DMS53 treated with DMSO at 0.1 percent for 48 hours (cell line): ENCODE data around the gene CDK11B.
"Not testable (repeated sequence)": the region's sequence is repeated elsewhere in the genome, so short reads cannot be mapped to it uniquely, and the experiment has no call there.

Source experiments
- DNase-seq: peaks from one replicate; lab custom pipeline; 2025; ENCODE audit not compliant: unreplicated experiment; lab: John Stamatoyannopoulos, UW

Gene CDK11B

DNA sequence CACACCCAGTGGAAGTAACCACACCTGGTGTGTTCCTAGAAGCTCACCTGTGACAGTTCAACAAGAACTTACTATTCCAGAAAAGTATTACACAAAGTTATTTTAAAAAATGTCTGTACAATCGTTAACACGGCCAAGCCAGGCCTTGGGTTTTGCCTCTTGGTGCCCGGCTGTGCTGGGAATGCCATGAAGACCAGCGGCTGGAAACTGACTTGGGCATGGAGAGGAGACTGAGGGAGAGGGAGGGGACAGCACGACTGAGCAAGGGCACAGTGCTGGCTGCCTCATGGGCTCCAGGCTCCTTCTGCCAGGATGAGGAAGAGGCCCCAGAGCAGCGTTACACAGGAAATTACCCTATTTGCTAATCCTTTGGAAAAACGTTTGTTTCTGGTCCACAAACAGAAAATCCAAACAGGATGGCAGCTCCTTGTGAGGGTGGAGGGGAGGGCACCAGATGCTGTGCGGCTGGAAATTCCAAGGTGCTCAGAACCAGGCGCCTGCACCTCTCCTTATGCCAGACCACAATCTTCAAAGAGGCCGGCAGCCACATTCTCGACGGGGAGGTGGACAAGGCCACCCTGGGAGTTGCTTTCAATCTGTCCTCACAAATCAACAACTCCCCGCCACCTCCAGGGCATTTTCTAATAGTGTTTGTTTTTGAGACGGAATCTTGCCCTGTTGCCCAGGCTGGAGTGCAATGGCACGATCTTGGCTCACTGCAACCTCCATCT, 4.2 kb upstream of the CDK11B start:
- DNase-seq: not testable (repeated sequence)

DNA sequence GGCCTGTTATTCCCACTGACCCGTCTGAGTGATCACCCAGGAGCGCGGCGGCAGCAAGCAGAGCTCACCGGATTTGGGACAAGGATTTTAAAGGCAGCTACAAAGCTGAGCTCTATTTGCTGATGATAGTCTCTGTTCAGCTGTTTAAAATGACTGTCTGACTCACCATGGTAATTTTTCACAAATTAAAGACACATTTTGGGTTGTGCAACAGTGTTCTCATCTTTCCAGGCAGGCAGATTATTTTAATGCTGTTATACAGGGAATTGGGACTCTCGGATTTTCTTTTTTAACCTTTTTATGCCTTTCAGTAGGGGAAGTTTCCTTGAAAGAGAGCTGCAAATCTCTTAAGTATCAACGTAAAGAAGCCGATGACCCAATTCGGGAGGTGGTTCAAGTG, 3.6 kb upstream of the CDK11B start:
- DNase-seq: not testable (repeated sequence)

DNA sequence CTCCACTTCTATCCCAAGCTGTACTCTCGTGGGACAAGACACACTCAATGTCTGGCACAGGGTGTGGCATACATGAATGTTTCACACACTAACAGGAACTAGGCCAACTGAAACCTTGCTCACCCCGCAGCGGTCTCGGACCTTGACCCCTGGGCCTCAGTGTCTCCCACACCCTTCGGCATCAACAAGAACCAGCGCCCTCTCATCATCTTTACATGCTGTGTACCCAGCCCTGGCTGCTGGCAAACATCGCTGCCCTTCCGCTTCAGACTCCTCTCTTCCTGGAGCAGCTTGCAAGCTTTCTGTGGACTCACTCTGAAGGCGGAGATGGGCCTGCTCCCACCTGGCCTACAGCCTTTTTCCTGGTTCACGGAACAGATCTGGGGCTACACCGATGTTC, 10.5 kb downstream of the CDK11B start:
- not testable (repeated sequence) for DNase-seq

DNA sequence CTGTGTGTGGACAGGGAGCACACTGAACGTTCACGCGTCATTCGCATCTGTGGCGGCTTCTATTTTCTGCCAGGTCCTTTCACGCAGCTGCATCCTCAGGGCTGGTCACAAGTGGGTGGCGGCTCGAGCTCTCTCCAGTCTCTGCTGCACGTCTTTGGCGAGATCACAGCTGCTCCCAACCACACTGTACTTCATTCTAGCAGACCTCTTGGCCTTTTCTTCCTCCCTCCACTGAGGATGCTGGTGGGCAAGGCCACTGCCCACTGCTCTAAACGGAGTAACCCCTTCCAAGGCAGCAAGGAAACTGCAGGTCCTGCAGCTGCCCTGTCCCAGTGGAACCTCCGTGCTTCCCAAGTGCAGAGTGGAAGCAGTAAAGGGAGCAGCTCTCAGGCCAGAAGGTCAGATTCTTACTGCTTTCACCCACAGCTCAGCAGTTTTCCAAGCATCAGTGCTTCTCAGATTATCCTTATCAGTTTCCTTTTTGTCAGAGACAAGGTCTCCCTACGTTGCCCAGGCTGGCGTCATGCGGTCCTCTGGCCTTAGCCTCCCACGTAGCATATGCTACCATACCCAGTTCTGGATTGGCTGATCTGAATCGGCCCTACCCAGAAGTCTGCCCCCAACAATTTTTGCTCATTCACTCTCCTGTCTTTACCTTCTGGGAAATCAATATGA, 11.1 kb downstream of the CDK11B start:
- DNase-seq: not testable (repeated sequence)

DNA sequence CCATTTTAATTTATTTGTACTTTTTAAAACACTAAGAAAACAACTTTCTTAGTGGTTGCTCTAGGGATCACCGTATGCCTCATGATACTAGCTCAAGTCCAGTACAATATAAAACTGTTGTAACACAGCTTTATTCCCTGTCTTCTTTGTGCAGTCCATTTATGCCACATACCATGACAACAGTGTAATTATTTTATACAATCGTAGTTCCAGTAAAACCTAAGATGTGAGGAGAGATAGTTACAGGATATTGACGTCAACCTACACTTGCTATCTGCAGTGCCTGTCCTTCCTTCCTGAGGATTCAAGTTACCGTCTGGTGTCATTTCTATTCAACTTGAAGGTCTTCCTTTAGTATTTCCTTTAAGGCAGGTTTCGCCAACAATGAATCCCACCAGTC, 12.5 kb downstream of the CDK11B start:
- not testable (repeated sequence) for DNase-seq

DNA sequence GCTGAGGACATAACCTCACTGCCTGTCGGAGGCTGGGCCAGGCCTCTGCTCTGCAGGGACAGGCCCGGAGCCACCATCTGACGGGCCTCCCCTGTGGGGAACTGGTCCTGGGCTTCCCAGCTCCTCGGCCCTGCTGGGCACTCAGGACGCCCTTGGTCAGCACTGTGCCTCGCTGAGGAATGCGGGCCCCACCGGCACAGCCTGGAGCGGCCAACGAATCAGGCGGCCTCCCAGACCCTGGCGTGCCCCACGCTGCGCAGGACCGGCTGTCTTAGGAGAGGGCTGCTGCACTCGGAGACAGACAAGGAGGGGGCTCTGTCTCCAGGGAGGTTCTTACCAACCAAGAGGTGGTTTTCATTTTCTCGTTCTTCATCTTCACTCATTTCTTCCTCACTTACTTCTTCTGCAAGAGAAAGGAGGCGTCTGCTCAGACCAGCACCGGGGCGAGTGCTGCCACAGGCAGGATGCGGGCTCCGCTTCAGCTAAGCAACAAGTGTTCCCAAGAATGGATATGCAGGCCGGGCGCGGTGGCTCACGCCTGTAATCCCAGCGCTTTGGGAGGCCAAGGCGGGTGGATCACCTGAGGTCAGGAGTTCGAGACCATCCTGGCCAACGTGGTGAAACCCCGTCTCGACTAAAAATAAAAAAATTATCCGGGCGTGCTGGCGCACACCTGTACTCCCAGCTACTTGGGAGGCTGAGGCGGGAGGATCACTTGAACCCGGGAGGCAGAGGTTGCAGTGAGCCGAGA, 17.9 kb downstream of the CDK11B start:
- DNase-seq: not testable (repeated sequence)

DNA sequence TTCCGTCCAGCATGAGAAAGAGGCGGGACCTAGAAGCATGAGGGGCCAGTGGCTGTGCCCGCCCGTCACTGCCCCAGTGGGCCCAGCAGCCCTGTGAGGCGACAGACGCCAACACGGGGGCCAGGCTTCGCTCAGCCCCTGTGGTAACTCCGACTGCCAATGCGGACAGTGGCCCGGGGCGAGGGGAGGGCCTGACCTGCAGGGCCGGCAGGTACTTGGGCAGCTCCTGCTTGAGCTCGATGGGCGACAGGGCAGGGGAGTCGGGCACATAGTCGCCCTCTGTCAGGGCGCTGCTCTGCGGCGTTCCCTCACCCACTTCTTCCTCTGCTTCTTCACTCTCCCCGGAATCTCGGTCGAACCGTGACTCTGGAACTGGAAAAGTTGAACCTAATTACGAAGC, 18.7 kb downstream of the CDK11B start:
- DNase-seq: not testable (repeated sequence)

DNA sequence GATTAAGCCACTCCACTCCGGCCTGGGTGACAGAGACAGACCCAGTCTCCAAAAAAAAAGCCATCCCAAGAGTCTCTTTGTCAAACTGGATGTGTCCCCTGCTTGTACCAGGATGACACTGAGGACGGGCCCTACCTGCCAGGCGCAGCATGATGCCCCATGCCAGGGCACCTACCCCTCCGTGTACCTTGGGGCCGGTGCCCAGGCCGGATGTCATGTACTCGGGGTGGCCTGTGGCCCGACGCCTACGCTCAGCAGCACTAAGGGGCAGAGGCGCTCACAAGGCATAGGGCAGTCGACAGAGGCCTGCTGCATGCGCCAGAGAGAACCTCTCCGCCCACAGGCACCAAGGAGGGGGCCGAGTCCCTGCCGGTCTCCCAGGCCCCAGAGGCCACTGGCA, 19.4 kb downstream of the CDK11B start:
- DNase-seq: not testable (repeated sequence)

DNA sequence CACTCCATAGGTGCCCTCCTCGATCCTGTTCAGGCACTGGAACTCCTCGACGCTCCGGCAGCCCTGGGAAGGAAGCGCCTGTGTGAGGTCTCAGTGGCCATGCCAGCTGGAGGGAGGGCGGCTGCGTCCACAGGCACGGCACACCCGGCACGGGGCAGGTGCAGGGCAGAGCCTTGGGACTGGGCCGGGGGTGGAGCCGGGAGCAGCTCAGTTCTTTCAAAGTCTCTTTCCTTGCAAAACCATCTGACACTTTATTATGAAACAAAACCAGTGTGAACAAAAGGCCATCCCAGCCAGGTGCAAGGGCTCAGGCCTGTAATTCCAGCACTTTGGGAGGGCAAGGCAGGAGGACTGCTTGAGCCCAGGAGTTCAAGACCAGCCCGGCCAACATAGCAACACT, 20.3 kb downstream of the CDK11B start:
- not testable (repeated sequence) for DNase-seq

DNA sequence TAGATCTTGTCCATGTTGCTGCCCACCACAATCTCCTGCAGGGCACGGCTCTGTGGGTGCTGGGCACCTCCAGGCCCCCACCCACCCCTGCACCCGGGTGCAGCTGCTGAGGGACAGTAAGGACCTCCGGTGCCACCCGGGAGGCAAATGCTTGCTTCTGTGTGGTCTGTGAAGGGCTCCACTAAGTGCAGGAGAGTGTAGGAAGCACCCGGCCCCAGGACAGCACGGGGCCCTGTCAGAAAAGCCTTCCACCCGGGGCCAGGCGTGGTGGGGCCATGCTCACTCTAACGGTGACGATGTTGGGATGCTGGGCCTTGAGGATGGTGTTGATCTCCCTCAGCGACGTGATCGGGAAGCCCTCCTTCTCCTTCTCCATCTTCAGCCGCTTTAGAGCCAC, 21.3 kb downstream of the CDK11B start:
- not testable (repeated sequence) for DNase-seq

DNA sequence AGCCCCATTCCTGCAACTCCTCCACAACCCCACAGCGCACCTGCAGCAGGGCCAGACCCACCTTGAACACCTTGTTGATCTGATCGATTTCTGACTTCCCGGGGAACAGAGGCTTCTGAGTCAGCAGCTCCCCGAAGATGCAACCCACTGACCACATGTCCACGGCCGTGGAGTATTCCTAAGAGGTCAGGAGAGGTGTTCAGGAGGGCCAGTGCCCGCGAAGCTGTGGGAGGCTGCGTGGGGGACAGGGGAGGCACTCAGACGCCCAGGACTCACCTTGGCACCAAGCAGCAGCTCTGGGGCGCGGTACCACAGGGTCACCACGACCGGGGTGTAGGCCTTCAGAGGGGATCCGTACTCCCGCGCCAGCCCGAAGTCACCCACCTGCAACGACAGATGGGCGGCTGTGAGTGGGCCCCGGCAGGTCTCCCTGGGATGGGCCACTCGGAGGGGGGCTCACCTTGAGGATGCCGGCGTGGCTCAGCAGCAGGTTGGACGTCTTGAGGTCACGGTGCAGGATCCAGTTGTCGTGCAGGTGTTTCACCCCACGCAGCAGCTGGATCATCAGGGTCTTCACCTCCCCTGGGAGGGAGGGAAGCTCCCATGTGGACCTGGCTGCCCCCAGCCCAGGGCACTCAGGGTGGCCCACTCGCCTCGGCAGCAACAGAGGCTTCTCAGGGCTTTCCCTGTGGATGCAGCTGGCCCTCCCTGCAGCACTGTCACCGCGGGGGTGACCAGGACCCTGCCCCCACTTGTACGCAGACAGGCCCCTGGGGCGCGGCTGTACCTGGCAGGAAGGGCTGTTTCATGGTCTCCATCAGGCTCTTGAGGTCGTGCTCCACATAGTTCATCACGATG, 22.0 kb downstream of the CDK11B start:
- not testable (repeated sequence) for DNase-seq

DNA sequence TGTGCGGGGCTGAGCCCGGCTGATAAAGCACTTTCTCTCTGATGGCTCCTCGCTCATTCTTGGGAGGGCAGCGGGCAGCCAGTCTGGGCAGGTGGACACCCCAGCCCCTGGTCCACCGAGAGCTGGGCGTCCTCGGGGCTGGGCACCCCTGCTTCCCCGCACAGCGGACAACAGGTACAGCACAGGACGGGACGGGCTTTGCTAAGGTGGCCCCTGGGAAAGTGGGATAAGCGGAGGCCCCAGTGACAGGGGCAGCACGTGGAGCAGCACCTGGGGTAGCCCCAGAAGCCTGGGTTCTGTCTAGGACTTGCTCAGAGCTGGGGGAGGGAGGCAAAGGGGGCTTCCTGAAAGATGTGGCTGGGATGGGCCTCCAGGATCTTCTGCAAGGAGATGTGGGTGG, 24.2 kb downstream of the CDK11B start:
- DNase-seq: not testable (repeated sequence)

DNA sequence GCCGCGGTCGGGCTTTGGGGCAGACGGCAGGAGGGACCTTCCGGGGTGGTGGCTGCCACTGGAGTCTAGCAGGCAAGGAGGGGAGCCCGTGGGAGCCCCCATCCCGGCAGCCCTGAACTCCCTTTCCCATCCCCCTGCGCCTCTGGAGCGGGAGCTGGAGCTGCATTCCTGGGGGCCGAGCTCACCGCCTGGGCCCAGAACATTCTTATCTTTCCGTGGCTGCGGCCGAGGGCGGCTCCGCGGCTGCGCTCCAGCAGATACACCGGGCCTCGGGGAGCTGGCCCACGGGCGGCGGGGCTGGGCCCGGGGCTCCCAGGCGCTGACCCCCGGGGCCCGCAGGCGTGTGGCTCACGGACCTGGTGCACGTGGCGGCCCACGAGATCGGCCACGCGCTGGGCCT, 25.4 kb downstream of the CDK11B start:
- DNase-seq: not testable (repeated sequence)

DNA sequence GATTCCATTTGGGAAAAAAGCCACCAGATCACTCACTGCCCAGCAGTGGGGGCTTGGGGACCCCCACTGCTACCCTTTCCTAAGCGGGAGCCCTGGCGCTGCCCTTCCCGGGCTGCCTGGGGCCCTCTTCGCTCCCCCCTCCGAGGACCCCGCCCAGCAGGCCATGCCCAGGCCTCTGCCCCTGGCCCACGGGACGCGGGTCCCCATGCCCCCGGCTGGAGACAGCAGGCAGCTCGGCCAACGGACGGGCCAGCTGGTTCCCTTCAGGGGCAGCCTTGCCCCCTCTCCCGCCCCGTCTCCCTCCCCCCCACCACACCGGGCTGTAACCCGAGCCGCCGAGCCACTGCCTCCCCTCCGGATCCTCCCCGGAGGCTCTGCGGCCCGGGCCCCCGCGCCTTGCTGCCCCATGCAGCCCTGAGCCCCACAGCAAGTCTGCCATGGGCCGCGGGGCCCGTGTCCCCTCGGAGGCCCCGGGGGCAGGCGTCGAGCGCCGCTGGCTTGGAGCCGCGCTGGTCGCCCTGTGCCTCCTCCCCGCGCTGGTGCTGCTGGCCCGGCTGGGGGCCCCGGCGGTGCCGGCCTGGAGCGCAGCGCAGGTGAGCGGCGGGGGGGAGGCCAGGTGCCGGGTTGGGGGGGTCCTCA, 26.9 kb downstream of the CDK11B start, which contains the start of gene MMP23B:
Gene MMP23B (plus strand): TSS at position 392 of the 639 bp plus-strand sequence. CDS start 46 bp downstream, at position 438.
- no peak for DNase-seq

DNA sequence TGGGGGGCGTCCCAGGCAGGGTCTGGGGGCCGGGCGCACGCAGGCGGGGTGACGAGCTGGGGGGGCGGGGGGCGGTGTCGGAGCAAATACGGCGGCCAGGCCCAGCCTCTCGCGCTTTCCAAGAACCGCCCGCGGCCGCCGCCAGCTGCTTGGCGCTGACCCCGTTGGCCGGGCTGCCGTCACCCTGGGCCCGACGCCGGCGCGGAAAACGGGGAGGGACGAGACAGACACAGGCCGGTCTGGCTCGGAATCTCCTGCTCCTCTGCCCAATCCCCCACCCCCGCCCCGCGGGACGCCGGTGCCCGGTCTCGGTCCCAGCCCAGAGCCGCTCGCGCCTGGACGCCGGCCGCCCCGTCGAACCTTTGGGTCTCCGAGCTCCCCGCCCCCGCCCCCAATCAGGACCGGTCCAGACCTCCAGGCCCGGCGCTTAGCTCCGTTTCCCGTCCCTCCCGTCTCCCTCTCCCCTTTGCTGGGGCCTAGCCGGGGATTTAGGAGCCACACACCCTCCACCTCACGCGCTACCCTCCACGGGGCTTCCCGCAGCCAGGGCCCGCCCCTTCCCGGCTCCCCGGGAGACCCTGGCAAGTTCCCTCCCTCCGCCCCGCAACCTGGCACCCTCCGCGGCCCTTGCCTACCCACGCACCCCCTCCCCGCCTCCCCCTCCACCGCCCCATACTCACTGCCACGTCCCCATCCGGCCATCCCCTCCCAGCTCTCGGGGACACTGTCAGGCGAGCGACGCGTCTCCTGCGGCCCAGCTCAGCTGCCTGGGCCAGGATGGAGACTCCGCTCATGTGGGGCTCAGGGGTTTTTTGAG, 27.6 kb downstream of the CDK11B start:
- DNase-seq: no peak

DNA sequence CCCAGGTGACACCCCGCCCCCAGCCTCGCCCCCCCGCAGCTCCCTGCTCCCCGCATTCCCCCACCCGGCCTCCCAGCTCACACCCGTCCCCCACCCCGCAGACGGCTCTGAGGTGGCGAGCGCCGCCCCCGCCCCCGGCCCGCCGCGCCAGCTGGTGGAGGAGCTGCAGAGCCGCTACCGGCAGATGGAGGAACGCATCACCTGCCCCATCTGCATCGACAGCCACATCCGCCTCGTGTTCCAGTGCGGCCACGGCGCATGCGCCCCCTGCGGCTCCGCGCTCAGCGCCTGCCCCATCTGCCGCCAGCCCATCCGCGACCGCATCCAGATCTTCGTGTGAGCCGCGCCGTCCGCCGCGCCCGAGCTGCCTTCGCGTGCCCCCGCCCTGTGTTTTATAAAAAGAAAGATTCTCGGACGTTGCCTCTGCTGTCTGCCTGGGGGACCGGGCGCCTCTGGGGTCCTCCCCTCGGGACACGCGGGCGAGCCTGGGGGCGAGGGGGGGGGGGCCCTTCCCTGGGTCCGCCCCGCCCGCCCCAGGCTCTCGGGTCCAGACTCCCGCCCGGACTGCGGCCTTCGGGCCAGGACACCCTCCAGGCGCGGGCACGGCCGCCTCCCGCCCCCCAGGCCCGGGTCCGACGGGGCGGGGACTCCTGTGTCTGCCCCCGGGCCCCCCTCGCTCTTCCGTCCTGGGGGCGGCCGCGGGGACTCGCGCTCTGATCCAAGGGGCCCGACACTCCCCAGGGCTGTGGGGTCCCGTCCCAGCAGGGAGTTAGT, 28.4 kb downstream of the CDK11B start:
- DNase-seq: no peak

DNA sequence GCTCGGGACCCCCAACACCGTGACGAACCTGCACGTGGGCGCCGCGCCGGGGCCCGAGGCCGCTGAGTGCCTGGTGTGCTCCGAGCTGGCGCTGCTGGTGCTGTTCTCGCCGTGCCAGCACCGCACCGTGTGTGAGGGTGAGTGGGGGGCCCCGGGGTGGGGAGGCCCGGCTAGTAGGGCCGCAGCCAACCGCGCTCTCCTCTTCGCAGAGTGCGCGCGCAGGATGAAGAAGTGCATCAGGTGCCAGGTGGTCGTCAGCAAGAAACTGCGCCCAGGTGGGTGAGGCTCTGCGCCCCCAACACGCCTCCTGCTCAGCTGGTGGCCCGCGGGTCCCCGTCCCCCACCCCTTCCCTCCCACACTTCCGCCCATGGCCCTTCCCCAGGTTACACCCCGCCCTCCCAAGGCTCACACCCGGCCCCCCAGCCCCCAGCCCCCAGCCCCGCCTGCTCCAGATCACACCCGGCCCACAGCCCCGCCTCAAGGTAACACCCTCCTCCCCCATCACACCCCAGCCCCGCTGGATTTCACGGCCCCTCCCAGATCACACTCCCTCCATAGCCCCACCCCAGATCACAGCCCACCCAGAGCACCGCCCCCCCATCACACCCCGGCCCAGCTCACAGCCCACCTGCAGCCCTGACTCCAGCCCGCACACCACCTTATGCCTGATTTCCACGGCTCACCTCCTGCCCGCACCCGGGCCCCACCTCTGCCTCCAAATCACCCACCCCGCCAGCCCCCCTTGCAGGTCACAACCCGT, 29.2 kb downstream of the CDK11B start:
- DNase-seq: no peak
